Amniotic epithelial cell (primary cell): ENCODE data around the gene ADORA2A.

Source experiments
- DNase-seq: peaks from one replicate; pipeline ENCODE4 v3.0.0-alpha.2; 2010; ENCODE audit warnings: low read depth

The ADORA2A gene

DNA sequence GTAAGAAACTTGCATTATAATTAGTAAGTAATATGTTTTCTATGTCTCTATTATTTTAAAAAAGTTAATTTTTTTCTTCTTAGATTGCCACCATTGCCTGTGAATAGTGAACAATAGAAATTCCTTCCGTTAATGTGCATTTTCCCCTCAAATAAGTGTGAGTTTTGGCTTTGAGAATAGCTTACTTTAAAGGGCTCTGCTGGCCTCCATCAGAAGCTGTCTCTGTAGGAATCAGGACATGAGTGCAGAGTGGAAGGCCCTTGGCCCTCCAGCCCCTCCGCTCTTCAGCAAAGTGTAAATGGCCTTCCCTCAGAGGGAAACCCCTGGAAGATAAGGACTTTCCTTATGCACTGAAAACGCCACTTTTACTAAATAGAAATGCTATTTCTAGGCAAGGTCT, 24.1 kb upstream of the ADORA2A start:
- DNase-seq: no peak

DNA sequence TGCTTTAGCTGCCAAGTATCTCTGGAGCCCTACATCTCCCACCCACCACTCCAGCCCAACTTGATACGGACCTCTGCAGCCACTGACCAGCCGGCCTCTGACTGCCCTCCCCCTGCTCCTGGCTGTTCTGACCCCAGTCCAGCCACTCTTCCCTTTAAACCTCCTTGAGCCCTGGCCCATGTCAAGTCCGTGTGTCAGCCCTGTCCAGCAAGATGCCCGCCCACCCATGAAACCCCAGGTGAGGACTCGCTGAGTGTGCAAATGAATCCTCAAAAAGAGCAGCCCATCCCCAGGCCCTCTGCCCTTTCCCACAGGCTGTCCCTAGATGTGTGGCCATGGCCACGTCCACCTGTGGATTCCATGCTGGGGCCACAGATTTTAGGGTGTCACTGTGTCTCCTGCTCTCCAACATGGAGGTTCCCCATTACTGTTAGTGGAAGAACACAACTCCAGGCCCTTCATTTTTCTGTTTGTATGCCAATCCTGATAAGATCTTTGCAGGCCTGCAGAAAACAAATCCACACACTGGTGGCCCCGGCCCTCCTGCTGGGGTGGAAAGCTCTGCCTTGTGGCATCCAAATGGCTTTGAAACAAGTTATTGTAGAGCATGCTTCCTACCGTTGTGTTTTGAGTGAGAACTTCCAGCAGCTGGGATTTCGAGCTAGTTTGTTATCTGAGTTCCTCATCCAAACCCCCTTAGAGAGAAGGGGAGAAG, 22.7 kb upstream of the ADORA2A start:
- no peak for DNase-seq

DNA sequence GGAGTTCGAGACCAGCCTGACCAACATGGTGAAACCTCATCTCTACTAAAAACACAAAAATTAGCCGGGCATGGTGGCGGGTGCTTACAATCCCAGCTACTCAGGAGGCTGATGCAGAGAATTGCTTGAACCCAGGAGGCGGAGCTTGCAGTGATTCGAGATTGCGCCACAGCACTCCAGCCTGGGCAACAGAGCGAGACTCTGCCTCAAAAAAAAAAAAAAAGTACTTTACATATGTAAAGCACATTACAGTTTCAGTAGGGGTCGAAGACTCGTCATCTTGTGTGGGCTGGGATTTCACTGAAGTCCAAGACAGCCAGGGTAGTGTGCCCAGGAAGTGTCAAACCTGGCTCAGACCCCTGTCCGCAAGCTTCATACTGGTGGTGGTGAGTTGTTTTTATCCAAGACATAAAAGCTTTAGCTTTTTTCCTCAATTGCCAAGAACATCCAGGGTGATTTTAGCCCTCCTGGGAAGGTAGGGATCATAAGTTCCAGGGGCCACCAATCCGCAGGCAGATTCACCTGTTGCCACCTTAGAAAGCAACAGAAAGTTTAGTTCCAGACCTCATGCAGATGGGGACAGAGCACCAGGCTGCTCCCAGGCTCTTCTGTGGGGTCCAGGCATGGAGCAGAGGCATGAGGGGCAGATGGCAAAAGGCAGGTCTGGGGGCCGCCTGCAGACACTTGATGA, 21.6 kb upstream of the ADORA2A start:
- DNase-seq: no peak

DNA sequence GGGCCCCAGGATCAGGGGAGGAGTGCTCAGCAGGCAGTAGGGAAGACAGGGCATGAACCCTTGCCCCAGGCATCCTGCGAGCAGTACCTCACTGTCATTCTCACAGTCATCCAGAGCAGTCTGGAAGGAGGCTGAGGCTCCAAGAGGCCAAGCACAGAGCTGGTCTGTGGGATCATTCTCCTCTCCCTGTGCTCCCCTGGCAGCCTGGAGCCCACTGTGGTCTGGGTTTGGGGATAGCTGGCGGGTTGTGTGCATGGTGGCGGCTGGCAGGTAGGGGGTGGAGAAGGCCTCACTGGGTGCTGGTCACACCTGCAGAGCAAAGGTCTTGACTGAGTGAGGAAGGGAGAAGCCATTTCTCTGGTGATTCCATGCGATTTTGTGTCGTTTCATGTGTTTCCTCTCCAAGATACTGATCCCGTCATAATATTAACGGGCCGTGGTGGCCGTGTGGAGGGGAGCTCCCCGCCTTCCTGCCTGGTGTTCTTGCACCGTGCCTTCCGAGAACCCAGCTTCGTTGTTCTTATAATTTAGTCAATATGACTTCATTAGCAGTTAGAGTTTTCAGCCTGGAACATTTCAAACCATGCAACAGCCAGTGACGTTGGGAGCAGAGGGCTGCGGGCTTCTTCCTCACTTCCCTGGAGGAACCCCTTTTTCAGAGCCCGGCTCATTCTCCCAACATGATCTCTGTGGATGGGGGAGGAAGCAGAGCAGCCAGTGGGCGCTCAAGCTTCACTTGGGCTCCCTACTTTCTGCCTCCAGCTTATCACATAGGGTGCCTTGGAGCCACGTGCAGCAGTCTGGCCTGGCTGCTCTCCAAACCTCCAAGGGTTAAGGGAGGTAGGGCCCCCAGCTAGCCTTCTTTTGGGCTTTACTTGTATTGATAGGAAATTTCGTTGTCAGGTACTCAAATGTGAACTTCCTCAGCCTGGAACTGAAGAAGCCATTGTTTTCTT, 20.8 kb upstream of the ADORA2A start:
- DNase-seq: no peak

DNA sequence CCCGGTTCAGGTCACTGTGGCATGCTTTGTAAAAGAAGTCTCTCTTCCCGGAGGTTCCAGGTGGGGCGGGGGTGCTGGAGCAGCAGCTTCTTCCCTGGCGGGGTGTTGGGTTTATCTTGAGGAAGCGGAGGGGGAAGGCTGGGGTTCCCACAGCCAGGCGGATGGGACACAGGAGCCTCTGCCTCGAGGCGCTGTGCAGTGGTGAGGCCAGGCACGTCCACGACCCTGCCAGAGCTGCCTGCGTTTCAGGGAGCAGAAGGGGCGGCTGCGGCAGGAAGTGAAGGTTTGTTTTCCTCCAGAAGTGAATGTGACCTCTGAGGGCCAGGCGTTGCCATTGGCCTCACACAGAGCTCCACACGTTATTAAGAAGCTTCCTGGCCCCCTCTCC, 20.1 kb upstream of the ADORA2A start:
- no peak for DNase-seq

DNA sequence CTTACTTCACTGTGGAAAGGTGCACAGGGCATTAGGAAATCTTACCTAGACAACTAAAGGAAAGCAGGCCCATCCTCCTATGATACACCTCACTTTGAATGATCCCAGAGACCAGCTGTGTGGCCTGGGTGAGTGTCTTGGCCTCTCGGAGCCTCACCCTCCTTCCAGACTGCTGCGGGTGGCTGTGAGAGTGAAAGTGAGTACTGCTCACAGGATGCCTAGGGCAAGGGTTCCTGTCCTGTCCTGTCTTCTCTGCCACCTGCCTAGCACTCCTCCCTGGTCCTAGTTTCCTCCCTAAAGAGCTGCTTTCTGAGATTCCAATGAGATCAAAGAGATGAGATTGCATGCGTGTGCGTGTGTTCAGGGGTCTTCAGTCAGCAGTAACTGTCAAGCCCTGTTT, 19.5 kb upstream of the ADORA2A start:
- no peak for DNase-seq

DNA sequence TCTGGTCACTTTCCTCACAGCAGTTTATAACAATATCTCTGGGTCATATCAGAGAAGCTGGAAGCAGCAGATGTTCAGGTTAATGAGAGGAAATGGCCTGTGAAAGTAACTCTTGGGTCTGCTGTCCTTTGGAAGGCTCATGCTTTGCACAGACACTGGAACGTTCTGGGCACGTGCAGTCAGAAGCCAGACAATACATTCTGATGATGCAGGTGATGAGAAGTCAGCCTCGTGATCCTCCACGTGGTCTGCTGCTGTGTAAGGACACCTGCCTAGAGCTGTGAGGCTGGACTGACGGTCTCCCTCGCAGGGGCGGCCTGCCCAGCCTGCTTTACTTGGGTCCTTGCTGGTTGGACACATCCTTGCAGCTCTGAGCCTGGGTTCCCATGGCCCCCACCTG, 18.8 kb upstream of the ADORA2A start:
- DNase-seq: no peak

DNA sequence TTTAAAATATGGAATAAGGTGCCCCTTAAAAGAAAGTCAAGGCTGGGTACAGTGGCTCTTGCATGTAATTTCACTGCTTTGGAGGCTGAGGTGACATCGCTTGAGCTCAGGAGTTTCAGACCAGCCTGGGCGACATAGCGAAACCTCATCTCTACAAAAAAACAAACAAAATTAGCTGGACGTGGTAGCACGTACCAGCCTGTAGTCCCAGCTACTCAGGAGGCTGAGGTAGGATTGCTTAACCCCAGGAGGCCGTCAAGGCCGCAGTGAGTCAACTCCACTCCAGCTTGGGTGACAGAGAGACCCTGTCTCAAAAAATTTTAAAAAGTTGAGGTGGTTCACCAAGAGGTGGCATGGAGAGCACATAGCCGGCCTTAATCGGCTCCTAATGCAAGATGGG, 17.7 kb upstream of the ADORA2A start:
- peak; percentile 71 for DNase-seq

DNA sequence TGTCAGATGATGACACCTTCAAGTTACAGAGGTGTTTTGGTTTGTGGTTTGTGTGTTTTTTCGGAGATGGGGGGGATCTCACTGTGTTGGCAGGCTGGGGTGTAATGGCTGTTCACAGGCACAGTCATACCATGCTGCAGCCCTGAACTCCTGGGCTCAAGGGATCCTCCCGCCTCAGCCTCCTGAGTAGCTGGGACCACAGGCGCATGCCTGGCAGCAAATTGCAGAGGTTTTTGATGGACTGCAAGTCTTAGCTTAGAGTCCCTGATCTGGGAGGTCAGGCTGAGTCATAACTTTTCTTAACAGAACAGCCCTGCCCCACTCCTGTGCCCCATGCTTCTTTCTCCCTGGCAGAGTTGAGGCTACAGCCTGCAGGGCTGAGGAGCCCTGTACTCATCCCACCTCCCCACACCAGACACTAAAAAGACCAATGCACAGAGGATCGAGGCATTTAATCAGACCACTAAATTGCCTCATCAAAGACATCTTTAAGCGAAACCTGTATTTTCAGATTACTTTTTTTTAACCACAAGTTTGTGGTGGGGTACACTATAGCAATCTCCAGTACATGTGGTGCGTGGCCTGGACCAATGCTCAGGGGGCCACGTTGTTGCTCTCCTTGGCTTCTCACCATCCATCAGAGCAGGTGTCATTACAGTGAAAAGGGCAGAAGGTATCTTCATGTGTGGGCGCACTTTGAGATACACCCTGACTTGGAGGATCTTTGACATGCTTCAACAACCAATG, 17.1 kb upstream of the ADORA2A start:
- peak; percentile 81 for DNase-seq

DNA sequence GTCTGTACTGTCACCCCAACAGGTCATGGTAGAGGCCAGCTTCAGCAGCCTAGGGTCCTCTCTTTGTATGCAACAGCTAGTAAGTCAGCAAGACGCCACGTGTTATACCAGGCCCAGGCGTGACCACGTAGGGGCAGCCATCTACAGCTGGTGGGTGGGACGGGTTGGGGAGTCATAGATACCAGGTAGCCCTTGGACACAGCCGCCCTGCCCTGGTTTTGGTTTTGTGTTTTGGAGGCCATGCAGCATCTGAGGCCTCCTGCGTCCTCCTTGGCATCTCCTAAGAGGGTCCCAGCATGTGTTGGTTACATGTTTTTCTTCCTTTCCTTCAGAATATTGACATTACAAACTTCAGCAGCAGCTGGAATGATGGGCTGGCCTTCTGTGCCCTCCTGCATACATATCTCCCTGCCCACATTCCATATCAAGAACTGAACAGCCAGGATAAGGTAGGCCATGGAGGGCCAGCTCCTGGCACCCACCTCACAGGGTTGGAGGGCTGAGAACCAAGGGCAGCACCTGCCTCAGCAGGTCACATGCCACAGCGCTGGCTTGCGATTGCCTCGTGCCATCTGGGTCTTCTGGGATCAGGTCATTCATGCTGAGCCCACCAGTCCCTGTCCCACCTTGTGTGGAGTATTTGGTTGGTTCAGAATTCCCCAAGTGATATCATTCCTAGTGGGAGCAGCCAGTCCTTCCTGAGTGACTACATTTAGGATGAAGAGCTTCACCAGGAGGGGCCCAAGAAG, 16.0 kb upstream of the ADORA2A start:
- DNase-seq: no peak

DNA sequence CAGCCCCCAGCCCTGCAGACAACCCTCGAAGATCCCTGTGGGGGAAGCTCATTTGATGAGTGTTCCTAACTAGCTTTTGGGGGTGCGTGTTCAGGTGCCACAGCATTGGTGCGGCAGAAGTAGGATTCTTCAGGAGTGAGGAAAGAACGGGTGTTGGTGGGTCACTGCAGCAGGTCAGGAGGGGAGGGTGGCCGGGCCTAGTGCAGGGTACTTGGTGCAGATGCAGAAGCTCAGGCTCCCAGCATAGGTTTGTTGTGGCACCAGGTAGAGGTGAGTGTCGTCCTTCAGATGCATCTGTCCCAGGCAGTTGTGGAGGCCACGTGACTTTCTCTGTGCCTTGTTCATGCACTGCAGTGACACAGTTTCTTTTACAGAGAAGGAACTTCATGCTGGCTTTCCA, 15.1 kb upstream of the ADORA2A start:
- DNase-seq: no peak

DNA sequence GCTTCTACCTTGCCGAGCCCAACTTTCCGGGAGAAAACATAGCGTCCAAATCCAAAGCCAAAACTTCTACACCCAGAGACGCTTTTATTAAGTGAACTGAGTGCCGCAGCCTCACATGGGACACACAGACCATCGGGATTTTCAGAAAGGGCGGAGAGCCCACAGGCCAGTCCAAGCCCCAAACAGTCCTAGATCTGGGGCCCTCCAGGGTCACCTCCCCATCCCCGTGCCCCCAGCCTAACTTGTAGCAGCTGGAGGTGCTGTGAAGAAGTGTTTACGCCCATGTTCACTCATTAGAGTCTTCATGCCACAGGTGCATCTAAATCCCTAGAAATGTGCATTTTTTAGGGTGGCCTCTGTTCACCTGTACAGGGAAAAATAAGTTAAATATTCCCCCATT, 14.1 kb upstream of the ADORA2A start:
- no peak for DNase-seq

DNA sequence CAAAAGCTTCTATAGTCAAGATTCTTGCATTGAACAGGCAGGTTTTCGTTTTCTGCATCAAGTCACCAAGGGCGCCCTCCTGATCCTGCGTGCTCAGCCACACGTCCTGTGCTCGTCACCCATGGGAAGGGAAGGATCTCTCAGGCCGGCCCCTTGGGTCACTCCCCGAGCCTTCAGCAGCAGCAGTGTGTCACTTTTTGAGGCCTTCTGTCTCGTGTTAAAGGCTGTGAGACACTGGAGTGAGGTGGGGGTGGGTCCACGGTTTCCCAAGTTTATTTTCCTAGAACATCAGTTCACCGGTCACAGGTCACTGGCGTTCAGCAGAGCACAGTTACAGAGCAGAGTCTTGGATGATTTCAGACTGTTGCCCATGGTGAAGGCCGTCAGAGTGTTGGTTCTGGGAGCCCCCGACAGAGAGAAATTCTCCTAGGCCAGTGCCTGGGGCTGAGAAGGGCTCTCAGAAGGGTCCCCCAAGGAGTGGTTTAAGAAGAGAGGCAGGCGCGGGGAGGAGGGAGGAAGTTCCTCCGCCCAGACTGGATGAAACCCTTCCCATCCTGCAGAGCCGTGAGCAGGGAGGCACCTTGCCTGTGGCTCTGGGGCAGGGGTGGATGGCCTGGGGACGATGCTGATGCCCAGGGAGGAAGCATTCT, 13.5 kb upstream of the ADORA2A start:
- no peak for DNase-seq

DNA sequence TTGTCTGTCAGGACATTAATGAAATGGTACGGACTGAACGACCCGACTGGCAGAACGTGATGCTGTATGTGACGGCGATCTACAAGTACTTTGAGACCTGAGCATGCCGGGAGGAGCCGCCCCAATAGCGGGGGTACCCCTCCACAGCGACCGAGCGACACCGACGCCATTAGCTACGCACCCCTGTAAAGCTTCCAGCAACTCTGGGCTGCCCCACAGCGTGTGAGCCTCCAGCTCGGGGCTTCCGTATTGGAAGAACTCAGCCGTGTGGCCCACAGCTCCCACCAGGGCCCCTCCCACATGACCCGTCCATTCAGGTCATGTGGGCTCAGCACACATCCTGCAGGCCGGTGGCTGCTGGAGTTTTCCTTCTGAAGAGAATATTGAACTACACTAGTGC, 12.9 kb upstream of the ADORA2A start:
- DNase-seq: no peak

DNA sequence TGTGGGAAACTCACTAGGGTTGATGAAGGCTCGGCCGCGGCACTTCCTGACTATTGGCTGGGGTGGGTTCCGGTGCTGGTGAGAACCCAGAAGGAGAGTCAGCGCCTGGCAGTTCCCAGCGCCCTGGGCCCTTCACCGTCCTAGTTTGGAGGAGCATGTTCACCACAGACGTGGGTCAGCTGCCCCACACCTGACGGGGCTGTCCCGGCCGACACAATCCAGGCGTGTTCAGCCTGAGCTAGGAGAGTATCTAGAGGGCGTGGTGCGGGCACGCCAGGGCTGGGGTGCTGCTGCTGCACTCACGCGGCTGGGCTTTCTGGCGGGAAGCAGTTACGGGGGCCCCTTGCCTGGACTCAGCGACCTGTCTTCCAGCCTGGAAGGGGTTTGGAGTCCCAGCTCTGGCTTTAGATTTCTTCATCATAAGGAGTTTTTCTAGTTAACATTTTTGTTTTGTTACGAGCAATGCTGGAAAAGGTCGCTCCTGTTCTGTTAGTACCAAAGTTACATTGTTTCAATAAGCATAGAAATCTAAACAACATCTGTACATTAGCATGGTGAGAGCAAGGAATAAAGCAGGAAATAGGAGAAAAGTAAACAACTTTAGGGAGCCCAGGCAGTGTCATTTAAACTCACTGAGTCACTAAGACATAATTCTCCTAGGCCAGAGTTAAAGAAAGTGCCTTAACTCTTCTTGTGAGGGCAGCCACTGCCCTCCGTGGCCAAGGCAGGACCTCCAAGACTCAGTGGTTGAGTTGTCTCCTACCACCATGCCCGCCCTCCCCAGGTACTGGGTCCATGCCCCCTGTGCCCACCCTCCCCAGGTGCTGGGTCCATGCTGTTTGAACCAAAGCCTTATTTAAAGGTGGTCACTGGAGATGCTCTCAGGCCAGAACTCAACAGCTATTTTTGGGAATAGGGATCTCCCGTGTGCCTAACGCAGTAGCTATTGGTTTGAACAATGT, 12.1 kb upstream of the ADORA2A start:
- no peak for DNase-seq

DNA sequence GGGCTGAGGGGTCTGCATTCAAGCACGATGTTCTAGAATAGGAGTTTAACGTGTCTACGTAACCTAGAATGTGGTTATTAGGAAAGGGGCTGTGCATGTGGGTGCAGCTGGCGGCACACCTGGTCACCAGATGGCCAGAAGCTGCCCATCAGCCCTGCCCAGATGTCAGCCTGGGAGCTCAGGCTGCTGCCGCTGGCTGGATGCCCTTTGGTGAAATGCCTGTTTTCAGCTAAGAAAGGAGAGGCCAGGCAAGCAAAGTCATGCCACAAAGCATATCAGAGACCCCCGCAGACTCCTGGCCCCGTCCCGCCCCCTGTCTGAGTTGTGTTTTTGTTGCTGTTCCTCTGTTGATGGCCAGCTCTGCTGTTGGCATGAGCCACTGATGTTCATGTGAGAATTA, 11.3 kb upstream of the ADORA2A start:
- DNase-seq: no peak

DNA sequence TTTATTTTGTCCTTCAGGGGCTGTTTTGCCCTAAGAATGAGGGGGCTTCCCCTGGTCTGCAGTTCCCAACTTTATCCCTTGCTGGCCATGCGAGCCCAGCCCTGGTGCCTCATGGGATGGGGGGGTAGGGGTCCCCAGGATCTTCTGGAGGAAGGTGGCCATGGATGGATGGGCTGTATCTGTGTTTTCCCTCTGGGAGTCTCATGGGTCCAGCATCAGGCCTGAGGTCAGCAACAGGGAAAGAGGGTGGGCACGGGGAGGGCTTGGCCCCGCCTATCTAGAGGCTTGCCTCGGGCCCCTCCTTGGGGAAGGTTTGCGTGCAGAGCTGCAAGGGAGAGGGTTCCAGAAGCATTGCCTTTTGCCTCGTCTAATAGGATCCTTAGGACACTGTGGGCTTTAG, 10.8 kb upstream of the ADORA2A start:
- no peak for DNase-seq

DNA sequence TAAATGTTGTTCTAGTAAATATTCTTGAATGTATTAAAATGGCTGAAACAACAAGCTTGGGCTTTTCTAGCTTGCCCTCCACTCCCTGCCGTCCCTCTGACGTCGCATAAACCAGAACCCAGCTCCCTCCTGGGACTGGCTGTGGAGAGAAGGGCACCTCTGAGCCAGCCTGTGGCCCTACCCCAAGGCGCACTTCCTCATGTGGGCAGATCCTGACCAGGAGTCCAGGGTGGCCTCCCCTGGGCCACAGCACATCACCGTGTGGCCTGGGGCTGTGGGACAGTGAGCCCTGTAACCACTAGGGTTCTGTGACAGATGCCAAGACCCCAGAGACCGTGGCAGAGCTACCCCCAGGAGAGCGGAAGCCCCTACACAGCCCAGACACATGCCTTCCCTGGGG, 10.2 kb upstream of the ADORA2A start:
- DNase-seq: no peak

DNA sequence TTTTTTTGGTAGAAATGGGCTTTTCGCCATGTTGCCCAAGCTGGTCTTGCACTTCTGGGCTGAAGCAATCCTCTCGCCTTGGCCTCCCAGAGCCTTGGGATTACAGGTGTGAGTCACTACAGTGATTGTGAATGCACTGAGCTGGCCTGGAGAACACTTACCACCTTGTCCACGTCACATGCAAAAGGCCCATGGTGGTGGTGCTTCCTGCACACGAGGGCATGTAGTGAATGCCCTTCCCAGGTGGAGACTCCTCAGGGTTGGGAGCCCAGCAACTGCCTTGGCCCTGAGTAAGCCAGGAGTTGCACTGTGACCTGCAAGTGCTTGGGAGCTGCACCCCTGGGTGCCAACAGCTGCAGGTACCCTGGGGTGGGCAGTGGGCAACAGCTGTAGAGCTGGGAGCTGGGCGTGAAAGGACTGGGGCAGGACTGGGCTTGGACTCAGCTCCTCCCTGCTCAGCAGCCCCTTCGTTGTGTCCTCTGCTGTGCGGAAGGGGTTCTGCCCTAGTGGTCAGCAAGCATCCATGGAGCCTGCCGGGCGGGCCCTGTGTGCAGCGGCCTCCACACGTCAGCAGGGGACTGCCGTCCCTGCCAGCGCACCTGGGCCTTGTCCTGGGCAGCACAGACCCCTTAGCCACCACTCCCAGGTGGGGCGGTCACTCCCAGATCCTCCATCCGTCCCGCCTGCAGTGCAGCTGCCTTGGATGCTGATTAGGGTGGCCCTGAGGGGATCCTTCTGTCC, 9.3 kb upstream of the ADORA2A start:
- DNase-seq: peak; percentile 75
